Measurements from ENCODE around the gene CPSF7.
"Not testable (repeated sequence)": the region's sequence is repeated elsewhere in the genome, so short reads cannot be mapped to it uniquely, and the experiment has no call there.

CPSF7 gene

GRCh38 chr11:61429691-61430582 is at the start of gene CPSF7, which contains the start of gene SDHAF2:
Gene CPSF7, minus strand, starts transcription at chr11:61429975. Its CDS starts 740 bp downstream, at chr11:61429235.
Gene SDHAF2, plus strand, starts transcription at chr11:61430124. Its CDS starts 23 bp downstream, at chr11:61430147.
- in situ Hi-C loops (cut with HindIII; ENCODE audit: low sequenced_read_pairs) = no loop called here

- in situ Hi-C loops (cut with HindIII; ENCODE audit: low sequenced_read_pairs) = no loop called here
Observed at GRCh38 chr11:61477727-61478148, 48.0 kb upstream of the CPSF7 start.

- in situ Hi-C loops (cut with HindIII; ENCODE audit: low sequenced_read_pairs) = no loop called here
Observed at GRCh38 chr11:61477126-61477525, 47.4 kb upstream of the CPSF7 start.

- in situ Hi-C loops (cut with HindIII; ENCODE audit: low sequenced_read_pairs) = no loop called here
Observed at GRCh38 chr11:61476371-61476770, 46.6 kb upstream of the CPSF7 start.

GRCh38 chr11:61475433-61475832 is 45.7 kb upstream of the CPSF7 start:
- in situ Hi-C loops (cut with HindIII; ENCODE audit: low sequenced_read_pairs) = no loop called here

- in situ Hi-C loops (cut with HindIII; ENCODE audit: low sequenced_read_pairs) = no loop called here
Observed at GRCh38 chr11:61474013-61474643, 44.4 kb upstream of the CPSF7 start.

GRCh38 chr11:61473370-61474012 is 43.7 kb upstream of the CPSF7 start:
- in situ Hi-C loops (cut with HindIII; ENCODE audit: low sequenced_read_pairs) = no loop called here

GRCh38 chr11:61472868-61473267 is 43.1 kb upstream of the CPSF7 start:
- in situ Hi-C loops (cut with HindIII; ENCODE audit: low sequenced_read_pairs) = no loop called here

GRCh38 chr11:61472282-61472681 is 42.5 kb upstream of the CPSF7 start:
- in situ Hi-C loops (cut with HindIII; ENCODE audit: low sequenced_read_pairs) = no loop called here

- in situ Hi-C loops (cut with HindIII; ENCODE audit: low sequenced_read_pairs) = no loop called here
Observed at GRCh38 chr11:61468002-61468401, 38.2 kb upstream of the CPSF7 start.

GRCh38 chr11:61467602-61468001 is 37.8 kb upstream of the CPSF7 start:
- in situ Hi-C loops (cut with HindIII; ENCODE audit: low sequenced_read_pairs) = not testable (repeated sequence)

- in situ Hi-C loops (cut with HindIII; ENCODE audit: low sequenced_read_pairs) = no loop called here
Observed at GRCh38 chr11:61460986-61461385, 31.2 kb upstream of the CPSF7 start.

- in situ Hi-C loops (cut with HindIII; ENCODE audit: low sequenced_read_pairs) = no loop called here
Observed at GRCh38 chr11:61460474-61460881, 30.7 kb upstream of the CPSF7 start.

- in situ Hi-C loops (cut with HindIII; ENCODE audit: low sequenced_read_pairs) = no loop called here
Observed at GRCh38 chr11:61454520-61454919, 24.7 kb upstream of the CPSF7 start.

GRCh38 chr11:61453695-61454094 is 23.9 kb upstream of the CPSF7 start:
- in situ Hi-C loops (cut with HindIII; ENCODE audit: low sequenced_read_pairs) = no loop called here

GRCh38 chr11:61452825-61453224 is 23.1 kb upstream of the CPSF7 start:
- in situ Hi-C loops (cut with HindIII; ENCODE audit: low sequenced_read_pairs) = no loop called here

- in situ Hi-C loops (cut with HindIII; ENCODE audit: low sequenced_read_pairs) = no loop called here
Observed at GRCh38 chr11:61448552-61448927, 18.8 kb upstream of the CPSF7 start.

GRCh38 chr11:61447601-61448551 is 18.1 kb upstream of the CPSF7 start:
- in situ Hi-C loops (cut with HindIII; ENCODE audit: low sequenced_read_pairs) = no loop called here

- in situ Hi-C loops (cut with HindIII; ENCODE audit: low sequenced_read_pairs) = no loop called here
Observed at GRCh38 chr11:61446211-61446651, 16.5 kb upstream of the CPSF7 start.

- in situ Hi-C loops (cut with HindIII; ENCODE audit: low sequenced_read_pairs) = no loop called here
Observed at GRCh38 chr11:61445516-61445915, 15.7 kb upstream of the CPSF7 start.

All from DLD1 (cell line).